Stimulated activated CD4-positive, alpha-beta T cell treated with anti-CD3 and anti-CD28 coated beads, Interleukin-15, amount 100 ng/mL, for 48 hours (primary cell): ENCODE measurements around the gene ADAMTS2.

Source experiments
- DNase-seq, 2 donors: peaks; one replicate each; pipeline ENCODE4 v3.0.0-alpha.2; 2020; ENCODE audit warnings: low read depth in 2 of 2

ADAMTS2 gene

GRCh38 chr5:179194941-179195381 lies 150.3 kb downstream of the ADAMTS2 start:
- DNase-seq, result no peak

GRCh38 chr5:179194201-179194910 lies 150.9 kb downstream of the ADAMTS2 start:
- no peak for DNase-seq

- no peak for DNase-seq
These were observed 151.5 kb downstream of the ADAMTS2 start for GRCh38 chr5:179193746-179194145.

GRCh38 chr5:179192891-179193470 lies 152.3 kb downstream of the ADAMTS2 start:
- DNase-seq, result no peak

- DNase-seq, result no peak
These were observed 152.9 kb downstream of the ADAMTS2 start for GRCh38 chr5:179192185-179192890.

GRCh38 chr5:179191506-179192184 lies 153.6 kb downstream of the ADAMTS2 start:
- no peak for DNase-seq

GRCh38 chr5:179190851-179191505 lies 154.3 kb downstream of the ADAMTS2 start:
- no peak for DNase-seq

GRCh38 chr5:179188636-179189035 lies 156.6 kb downstream of the ADAMTS2 start:
- DNase-seq, result no peak

- DNase-seq, result no peak
These were observed 157.3 kb downstream of the ADAMTS2 start for GRCh38 chr5:179187681-179188575.

GRCh38 chr5:179187229-179187678 lies 158.0 kb downstream of the ADAMTS2 start:
- DNase-seq, result no peak

GRCh38 chr5:179186801-179187200 lies 158.5 kb downstream of the ADAMTS2 start:
- DNase-seq, result no peak

GRCh38 chr5:179185941-179186411 lies 159.3 kb downstream of the ADAMTS2 start:
- no peak for DNase-seq

- DNase-seq, result no peak
These were observed 159.9 kb downstream of the ADAMTS2 start for GRCh38 chr5:179185256-179185940.

- no peak for DNase-seq
These were observed 160.7 kb downstream of the ADAMTS2 start for GRCh38 chr5:179184521-179185050.

- no peak for DNase-seq
These were observed 161.8 kb downstream of the ADAMTS2 start for GRCh38 chr5:179183481-179183880.

GRCh38 chr5:179182601-179183000 lies 162.7 kb downstream of the ADAMTS2 start:
- no peak for DNase-seq

GRCh38 chr5:179181988-179182387 lies 163.3 kb downstream of the ADAMTS2 start:
- no peak for DNase-seq

GRCh38 chr5:179180921-179181645 lies 164.2 kb downstream of the ADAMTS2 start:
- DNase-seq, result no peak

GRCh38 chr5:179180061-179180610 lies 165.1 kb downstream of the ADAMTS2 start:
- no peak for DNase-seq
